HL-60 (cell line): Measurements from ENCODE around the gene MPRIP.

Experiments
- DNase-seq, 2 experiments: peaks; one replicate each; pipeline ENCODE4 v3.0.0-alpha.2; 2010 to 2020; ENCODE audit warnings: low read depth in 1 of 2, low spot score in 1 of 2
- H3K27ac ChIP-seq: fragments of 250-450 bp; sonication (Bioruptor Pico); replicated peaks from 2 replicates; pipeline ENCODE4 v1.5.1; 2020; ENCODE audit warnings: mild to moderate bottlenecking, moderate library complexity
- H3K27me3 ChIP-seq: fragments of 250-450 bp; sonication (Bioruptor Pico); 2 replicates; pipeline ENCODE4 v1.5.1; 2021; ENCODE audit warnings: mild to moderate bottlenecking, moderate library complexity; ENCODE audit not compliant: insufficient read depth, poor library complexity, severe bottlenecking
- H3K4me3 ChIP-seq: replicated peaks from 2 replicates; pipeline ENCODE4 v1.5.1; 2011; ENCODE audit warnings: mild to moderate bottlenecking, control low read depth, low read length; ENCODE audit not compliant: insufficient read depth
- GABPA ChIP-seq: IDR thresholded peaks from 2 replicates; pipeline ENCODE4 v1.6.1; 2012; ENCODE audit warnings: low read depth
- POLR2AphosphoS5 ChIP-seq: IDR thresholded peaks from 2 replicates; pipeline ENCODE4 v1.6.1; 2012; ENCODE audit warnings: low read depth
- SPI1 ChIP-seq: IDR thresholded peaks from 2 replicates; pipeline ENCODE4 v1.6.1; 2012; ENCODE audit warnings: low read depth, mild to moderate bottlenecking, borderline replicate concordance
- TF ChIP-seq, protein P1 (sequence below): IDR thresholded peaks from 2 replicates; pipeline ENCODE4 v1.6.1; 2012; ENCODE audit warnings: low read depth; ENCODE audit not compliant: insufficient replicate concordance
- TF ChIP-seq, protein P2 (sequence below): IDR thresholded peaks from one replicate; pipeline ENCODE4 v1.5.1; 2011; ENCODE audit warnings: low read length, control low read depth, inconsistent platforms; ENCODE audit not compliant: insufficient read depth

The MPRIP gene

DNA sequence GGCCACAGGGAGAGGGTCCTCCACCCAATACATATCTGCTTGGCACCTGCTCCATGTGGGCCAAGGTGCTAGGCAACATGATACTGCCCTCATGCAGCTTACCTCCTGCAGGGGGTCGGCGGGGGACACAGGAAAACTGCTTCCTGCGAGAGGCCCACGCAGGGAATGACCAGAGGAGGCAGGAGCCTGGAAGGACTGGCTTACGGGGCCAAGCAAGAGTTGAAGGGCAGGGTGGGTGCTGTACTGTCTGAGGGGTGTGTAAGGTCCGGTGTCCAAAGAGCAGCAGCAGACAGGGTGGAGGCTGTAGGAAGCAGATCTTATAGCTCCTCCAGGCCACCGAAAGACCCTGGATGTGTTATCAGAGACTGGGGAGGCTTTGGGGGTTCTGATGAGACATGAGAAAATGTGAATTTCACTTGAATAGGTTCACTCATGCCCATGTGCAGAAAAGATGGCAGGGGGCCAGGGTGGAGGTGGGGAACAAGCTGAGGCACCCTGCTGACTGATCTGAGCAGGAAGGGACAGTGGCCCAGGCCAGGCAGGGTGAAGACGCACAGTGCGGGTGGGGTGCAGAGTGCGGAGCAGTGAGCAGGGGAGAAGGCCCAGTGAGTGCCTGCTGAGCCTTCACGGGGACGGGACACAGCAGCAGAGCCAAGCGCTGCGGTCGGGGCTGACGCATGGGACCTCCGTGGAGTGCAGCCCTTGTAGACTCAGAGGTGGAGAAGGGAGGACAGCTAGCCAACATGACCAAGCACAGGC, 186.4 kb downstream of the MPRIP start:
- no peak overlapping the region for H3K27ac ChIP-seq
- H3K4me3 ChIP-seq = no peak overlapping the region
- DNase-seq = no peak
- no peaks in the 10 kb centered on the region for H3K27me3 ChIP-seq
- TF ChIP-seq SPI1 = no peak

DNA sequence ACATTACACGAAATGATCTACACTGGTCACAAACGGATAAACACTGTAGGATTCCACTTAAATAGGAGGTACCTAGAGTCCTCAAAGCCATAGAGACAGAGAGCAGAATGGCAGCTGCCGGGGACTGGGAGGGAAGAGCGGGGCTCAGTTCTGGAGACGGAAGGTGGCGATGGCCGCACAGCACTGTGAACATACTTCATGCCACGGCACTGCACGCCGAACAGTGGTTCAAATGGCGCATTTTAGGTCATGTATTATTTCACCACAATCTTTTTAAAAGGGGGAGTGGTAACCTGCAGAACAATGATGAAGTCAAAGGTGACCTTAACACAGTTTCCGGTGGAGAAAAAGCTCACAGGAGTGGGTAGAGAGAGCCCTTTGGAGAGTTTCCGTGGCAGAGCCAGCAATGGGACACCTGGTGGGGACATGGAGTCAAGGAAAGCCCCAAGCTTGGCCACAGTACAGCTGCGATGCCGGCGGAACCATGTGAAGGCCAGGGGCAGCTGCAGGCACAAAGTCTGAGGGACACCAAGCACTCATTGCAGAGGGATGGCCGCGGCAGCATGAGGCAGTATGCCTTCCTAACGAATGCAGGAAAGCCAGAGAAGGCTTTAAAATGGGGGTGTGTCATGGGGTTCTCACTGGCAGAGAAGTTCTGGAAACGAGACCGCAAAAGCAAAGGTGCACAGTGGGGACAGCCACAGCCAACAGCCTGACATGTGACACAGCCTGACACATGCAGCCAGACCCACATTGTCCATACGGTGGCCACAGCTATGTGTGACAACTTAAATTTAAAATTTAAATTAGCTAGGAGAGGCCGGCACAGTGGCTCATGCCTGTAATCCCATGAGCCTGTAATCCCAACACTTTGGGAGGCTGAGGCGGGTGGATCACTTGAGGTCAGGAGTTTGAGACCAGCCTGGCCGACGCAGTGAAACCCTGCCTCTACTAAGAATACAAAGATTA, 187.4 kb downstream of the MPRIP start:
- TF ChIP-seq, protein P1, sequence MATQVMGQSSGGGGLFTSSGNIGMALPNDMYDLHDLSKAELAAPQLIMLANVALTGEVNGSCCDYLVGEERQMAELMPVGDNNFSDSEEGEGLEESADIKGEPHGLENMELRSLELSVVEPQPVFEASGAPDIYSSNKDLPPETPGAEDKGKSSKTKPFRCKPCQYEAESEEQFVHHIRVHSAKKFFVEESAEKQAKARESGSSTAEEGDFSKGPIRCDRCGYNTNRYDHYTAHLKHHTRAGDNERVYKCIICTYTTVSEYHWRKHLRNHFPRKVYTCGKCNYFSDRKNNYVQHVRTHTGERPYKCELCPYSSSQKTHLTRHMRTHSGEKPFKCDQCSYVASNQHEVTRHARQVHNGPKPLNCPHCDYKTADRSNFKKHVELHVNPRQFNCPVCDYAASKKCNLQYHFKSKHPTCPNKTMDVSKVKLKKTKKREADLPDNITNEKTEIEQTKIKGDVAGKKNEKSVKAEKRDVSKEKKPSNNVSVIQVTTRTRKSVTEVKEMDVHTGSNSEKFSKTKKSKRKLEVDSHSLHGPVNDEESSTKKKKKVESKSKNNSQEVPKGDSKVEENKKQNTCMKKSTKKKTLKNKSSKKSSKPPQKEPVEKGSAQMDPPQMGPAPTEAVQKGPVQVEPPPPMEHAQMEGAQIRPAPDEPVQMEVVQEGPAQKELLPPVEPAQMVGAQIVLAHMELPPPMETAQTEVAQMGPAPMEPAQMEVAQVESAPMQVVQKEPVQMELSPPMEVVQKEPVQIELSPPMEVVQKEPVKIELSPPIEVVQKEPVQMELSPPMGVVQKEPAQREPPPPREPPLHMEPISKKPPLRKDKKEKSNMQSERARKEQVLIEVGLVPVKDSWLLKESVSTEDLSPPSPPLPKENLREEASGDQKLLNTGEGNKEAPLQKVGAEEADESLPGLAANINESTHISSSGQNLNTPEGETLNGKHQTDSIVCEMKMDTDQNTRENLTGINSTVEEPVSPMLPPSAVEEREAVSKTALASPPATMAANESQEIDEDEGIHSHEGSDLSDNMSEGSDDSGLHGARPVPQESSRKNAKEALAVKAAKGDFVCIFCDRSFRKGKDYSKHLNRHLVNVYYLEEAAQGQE = no peak
- TF ChIP-seq, protein P2, sequence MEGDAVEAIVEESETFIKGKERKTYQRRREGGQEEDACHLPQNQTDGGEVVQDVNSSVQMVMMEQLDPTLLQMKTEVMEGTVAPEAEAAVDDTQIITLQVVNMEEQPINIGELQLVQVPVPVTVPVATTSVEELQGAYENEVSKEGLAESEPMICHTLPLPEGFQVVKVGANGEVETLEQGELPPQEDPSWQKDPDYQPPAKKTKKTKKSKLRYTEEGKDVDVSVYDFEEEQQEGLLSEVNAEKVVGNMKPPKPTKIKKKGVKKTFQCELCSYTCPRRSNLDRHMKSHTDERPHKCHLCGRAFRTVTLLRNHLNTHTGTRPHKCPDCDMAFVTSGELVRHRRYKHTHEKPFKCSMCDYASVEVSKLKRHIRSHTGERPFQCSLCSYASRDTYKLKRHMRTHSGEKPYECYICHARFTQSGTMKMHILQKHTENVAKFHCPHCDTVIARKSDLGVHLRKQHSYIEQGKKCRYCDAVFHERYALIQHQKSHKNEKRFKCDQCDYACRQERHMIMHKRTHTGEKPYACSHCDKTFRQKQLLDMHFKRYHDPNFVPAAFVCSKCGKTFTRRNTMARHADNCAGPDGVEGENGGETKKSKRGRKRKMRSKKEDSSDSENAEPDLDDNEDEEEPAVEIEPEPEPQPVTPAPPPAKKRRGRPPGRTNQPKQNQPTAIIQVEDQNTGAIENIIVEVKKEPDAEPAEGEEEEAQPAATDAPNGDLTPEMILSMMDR = no peak
- TF ChIP-seq GABPA (no peak), POLR2AphosphoS5 (no peak), SPI1 (no peak)
- DNase-seq = no peak
- H3K27me3 ChIP-seq = no peaks in the 10 kb centered on the region
- no peak overlapping the region for H3K27ac ChIP-seq
- no peak overlapping the region for H3K4me3 ChIP-seq

DNA sequence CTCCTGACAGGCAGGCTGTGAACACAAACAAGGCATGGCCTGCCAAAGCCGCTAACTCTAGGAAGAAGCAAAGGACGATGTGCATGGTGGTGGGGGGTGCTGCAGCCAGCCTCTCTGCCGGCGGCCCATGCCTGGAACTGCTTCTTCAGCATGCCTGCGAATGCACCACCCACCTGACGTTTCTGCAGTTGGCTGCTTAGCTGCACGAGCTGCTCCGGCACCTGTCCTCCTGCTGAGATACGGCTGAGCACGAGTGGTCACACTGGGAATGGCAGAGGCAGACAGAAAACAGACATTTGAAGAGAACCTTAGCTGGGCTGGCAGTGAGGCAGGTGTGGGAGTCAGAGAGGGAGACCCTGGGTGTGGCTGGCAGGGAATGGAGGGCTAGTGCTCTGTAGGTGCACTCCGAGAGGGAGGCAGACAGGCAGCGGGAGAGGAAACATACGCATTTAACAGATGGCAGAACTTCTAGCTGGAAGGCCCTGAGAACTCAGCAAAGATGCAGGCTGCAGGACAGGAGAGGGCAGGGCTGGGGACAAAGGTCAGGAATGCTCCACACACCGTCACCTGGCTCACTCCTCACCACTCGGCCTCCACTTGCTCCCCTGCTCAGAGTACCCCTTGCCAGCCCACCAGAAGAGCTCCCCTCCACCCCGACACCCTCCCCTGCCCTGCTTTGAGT, 189.5 kb downstream of the MPRIP start:
- Histone ChIP-seq H3K27me3 (no peaks in the 10 kb centered on the region), H3K27ac (no peak overlapping the region), H3K4me3 (no peak overlapping the region)
- no peak for DNase-seq
- TF ChIP-seq SPI1 (no peak), GABPA (no peak), POLR2AphosphoS5 (no peak)
- TF ChIP-seq, protein P2 = no peak
- TF ChIP-seq, protein P1 = no peak

DNA sequence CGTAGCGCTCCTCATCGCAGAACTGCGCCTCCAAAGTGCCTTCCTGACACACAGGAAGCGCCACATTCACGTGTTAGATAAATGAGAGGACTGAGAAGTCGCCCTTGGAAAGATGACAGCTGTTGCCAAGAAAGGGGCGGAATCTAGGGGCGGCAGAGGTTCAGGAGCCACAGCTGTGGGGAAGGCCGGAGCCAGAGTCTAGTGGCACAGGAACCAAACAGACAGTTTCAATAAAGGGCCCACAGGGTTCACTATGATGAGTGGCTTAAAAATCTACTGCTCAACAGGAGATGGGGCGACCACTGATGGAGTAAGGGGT, 190.0 kb downstream of the MPRIP start:
- no peak for DNase-seq
- TF ChIP-seq, protein P2 = no peak
- no peak for TF ChIP-seq POLR2AphosphoS5
- no peak for TF ChIP-seq GABPA
- no peak for TF ChIP-seq SPI1
- TF ChIP-seq, protein P1 = no peak
- no peak overlapping the region for H3K4me3 ChIP-seq
- no peaks in the 10 kb centered on the region for H3K27me3 ChIP-seq
- H3K27ac ChIP-seq = no peak overlapping the region
